K562 (cell line): ENCODE data around the gene UPF2.

Experiments used
- ASH1L ChIP-seq: fragments of 450-650 bp; IDR thresholded peaks from 2 replicates; pipeline ENCODE4 v1.6.1; 2018; ENCODE audit warnings: borderline replicate concordance, mild to moderate bottlenecking, low read depth; ENCODE audit not compliant: partially characterized antibody
- BMI1 ChIP-seq: fragments of 150-350 bp; IDR thresholded peaks from 2 replicates; pipeline ENCODE4 v1.6.1; 2014; ENCODE audit warnings: low read length
- HCFC1 ChIP-seq: IDR thresholded peaks from 2 replicates; pipeline ENCODE4 v1.6.1; 2012; ENCODE audit warnings: low read depth, low read length, improper control_type of control experiment
- KDM4B ChIP-seq, 2 experiments: fragments of 450-650 bp in 1 of 2; sonication (generic) in 1 of 2; IDR thresholded peaks; 2 replicates each; pipeline ENCODE4 v1.6.1; 2016 to 2017; ENCODE audit warnings: borderline replicate concordance in 2 of 2, antibody characterized with exemption in 1 of 2, low read depth in 1 of 2, mild to moderate bottlenecking in 1 of 2
- ZNF143 ChIP-seq: sonication (generic); formaldehyde crosslinking; IDR thresholded peaks from 2 replicates; pipeline ENCODE4 v1.9.0; 2022; ENCODE audit warnings: mild to moderate bottlenecking, missing genetic modification reagents
- TF ChIP-seq, protein P1 (sequence below), 2 experiments: fragments of 200-800 bp in 1 of 2; sonication (Bioruptor generic) in 1 of 2; sonication (generic) in 1 of 2; formaldehyde crosslinking in 1 of 2; IDR thresholded peaks in 1 of 2; conservative IDR thresholded peaks in 1 of 2; 2 replicates each; pipeline versions ENCODE4 v1.5.0 to v1.6.1; 2016 to 2020; ENCODE audit warnings: missing compliant biosample characterization in 1 of 2, missing genetic modification characterization in 1 of 2, missing genetic modification reagents in 1 of 2
- TF ChIP-seq, protein P2 (sequence below), 3 experiments: IDR thresholded peaks in 2 of 3; conservative IDR thresholded peaks in 1 of 3; 2 replicates each; pipeline ENCODE4 v1.5.1; 2011 to 2012; ENCODE audit warnings: low read length in 3 of 3, mild to moderate bottlenecking in 3 of 3, control low read depth in 2 of 3, improper control_type of control experiment in 1 of 3, inconsistent platforms in 1 of 3, low read depth in 1 of 3, mixed read lengths in 1 of 3, moderate library complexity in 1 of 3; ENCODE audit not compliant: insufficient read depth in 2 of 3
- TF ChIP-seq, protein P3 (sequence below): IDR thresholded peaks from 2 replicates; pipeline ENCODE4 v1.6.1; 2014; ENCODE audit warnings: antibody characterized with exemption

DNA sequence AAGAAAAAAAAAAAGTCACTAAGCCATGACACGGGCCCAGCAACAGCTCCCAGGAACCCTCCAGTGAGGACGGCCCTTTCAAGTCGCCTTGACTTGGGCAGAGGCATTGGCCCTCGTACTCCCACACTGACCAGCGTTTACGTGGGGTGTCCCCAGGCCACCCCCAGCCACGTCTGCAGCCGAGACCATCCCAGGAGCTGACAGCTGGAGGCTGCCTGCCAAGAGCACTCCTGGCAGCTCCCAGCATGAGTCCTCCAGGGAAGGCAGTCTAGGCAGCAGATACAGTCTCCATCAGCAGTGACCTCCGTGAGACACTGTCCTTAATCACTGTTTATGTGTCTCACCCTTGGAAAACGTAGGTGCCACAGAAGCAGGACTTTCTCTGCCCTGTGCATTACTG lies 133.0 kb downstream of the UPF2 start:
- TF ChIP-seq ASH1L (no peak), BMI1 (no peak), HCFC1 (no peak), ZNF143 (no peak), KDM4B (IDR thresholded peaks at IDR 0.05; ENCODE audit: borderline replicate concordance in 2 of 2, low read depth in 1 of 2) (no peak)
- TF ChIP-seq, protein P1, sequence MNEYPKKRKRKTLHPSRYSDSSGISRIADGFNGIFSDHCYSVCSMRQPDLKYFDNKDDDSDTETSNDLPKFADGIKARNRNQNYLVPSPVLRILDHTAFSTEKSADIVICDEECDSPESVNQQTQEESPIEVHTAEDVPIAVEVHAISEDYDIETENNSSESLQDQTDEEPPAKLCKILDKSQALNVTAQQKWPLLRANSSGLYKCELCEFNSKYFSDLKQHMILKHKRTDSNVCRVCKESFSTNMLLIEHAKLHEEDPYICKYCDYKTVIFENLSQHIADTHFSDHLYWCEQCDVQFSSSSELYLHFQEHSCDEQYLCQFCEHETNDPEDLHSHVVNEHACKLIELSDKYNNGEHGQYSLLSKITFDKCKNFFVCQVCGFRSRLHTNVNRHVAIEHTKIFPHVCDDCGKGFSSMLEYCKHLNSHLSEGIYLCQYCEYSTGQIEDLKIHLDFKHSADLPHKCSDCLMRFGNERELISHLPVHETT (CRISPR knock-in tag; conservative IDR thresholded peaks at IDR 0.05 in 1 of 2, IDR thresholded peaks at IDR 0.05 in 1 of 2) = no peak
- TF ChIP-seq, protein P2, sequence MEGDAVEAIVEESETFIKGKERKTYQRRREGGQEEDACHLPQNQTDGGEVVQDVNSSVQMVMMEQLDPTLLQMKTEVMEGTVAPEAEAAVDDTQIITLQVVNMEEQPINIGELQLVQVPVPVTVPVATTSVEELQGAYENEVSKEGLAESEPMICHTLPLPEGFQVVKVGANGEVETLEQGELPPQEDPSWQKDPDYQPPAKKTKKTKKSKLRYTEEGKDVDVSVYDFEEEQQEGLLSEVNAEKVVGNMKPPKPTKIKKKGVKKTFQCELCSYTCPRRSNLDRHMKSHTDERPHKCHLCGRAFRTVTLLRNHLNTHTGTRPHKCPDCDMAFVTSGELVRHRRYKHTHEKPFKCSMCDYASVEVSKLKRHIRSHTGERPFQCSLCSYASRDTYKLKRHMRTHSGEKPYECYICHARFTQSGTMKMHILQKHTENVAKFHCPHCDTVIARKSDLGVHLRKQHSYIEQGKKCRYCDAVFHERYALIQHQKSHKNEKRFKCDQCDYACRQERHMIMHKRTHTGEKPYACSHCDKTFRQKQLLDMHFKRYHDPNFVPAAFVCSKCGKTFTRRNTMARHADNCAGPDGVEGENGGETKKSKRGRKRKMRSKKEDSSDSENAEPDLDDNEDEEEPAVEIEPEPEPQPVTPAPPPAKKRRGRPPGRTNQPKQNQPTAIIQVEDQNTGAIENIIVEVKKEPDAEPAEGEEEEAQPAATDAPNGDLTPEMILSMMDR (IDR thresholded peaks at IDR 0.05 in 2 of 3, conservative IDR thresholded peaks at IDR 0.05 in 1 of 3; ENCODE audit: insufficient read depth in 2 of 3, low read depth in 1 of 3, low read length in 3 of 3) = no peak
- TF ChIP-seq, protein P3, sequence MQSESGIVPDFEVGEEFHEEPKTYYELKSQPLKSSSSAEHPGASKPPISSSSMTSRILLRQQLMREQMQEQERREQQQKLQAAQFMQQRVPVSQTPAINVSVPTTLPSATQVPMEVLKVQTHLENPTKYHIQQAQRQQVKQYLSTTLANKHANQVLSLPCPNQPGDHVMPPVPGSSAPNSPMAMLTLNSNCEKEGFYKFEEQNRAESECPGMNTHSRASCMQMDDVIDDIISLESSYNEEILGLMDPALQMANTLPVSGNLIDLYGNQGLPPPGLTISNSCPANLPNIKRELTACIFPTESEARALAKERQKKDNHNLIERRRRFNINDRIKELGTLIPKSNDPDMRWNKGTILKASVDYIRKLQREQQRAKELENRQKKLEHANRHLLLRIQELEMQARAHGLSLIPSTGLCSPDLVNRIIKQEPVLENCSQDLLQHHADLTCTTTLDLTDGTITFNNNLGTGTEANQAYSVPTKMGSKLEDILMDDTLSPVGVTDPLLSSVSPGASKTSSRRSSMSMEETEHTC = no peak
